ENCODE measurements around the gene DGKB.

The DGKB gene

DNA sequence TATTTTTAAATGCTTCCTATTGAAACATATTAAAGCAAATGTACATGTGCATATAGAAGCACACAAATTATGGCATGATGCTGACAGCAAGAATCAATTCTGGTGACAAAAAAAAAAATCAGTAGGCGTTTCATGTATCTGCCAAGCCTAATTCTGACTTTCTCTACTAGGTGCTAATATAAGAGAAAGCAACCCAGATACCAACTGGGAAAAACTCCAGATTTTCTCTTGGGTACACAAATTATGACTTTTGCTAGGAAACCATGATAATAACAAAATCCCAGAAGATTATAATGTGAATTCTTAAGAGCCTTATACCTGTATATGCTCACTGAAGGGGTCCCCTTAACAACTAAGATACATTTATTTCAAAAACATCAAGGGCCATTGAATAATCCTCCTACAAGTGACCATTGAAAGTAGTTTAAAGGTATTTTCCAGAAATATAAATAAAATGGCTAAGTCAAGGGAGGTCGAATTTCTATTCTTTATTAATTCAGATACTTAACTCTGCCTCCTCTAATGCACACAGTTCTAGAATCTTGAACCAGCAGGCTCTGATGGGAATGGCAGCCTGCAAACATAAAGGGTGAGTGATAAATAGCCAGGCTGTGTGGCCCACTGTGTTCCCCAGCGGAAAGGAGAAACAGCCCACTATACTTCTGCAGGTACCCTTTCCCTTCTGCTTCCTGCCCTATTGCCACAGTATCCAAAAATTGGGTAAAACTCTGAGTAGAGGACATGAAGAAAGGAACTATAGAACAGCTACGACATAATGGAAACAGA, 84.5 kb downstream of the DGKB start:
- in situ Hi-C loops (cut with HindIII; ENCODE audit: low sequenced_read_pairs) = no loop called here
- no peak for DNase-seq (ENCODE audit: low read depth)
- no peak for TF ChIP-seq CTCF (IDR thresholded peaks at IDR 0.05; ENCODE audit: low read depth, low read length, missing control alignments)
- no peak overlapping the region for H3K4me3 ChIP-seq (ENCODE audit: low read depth, low read length)

GRCh38 chr7:14807507-14807906, 95.0 kb downstream of the DGKB start:
- in situ Hi-C loops (cut with HindIII; ENCODE audit: low sequenced_read_pairs) = no loop called here
- no peak for DNase-seq (ENCODE audit: low read depth)
- no peak overlapping the region for H3K4me3 ChIP-seq (ENCODE audit: low read depth, low read length)
- no peak for TF ChIP-seq CTCF (IDR thresholded peaks at IDR 0.05; ENCODE audit: low read depth, low read length, missing control alignments)

DNA sequence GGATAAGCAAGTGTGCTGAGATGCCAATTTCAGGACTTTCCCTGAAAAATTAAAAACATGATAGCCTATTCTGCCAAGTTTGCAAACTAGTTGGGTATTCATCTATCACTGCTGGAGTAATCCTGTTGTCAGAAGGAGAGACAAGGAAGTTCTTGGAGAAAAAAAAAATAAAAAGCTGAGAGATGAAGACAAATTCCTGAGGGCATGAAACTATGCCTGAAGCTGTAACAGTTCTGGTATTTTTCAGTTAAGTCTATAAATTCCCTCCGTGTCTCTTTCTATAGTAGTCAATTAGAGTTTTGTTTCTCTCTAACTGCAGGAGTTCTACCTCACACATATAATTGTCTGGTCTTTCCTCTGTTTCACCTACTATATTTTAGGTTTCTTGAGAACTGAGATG, 95.7 kb downstream of the DGKB start:
- DNase-seq (ENCODE audit: low read depth) = no peak
- H3K4me3 ChIP-seq (ENCODE audit: low read depth, low read length) = no peak overlapping the region
- in situ Hi-C loops (cut with HindIII; ENCODE audit: low sequenced_read_pairs) = no loop called here
- TF ChIP-seq CTCF (IDR thresholded peaks at IDR 0.05; ENCODE audit: low read depth, low read length, missing control alignments) = no peak

DNA sequence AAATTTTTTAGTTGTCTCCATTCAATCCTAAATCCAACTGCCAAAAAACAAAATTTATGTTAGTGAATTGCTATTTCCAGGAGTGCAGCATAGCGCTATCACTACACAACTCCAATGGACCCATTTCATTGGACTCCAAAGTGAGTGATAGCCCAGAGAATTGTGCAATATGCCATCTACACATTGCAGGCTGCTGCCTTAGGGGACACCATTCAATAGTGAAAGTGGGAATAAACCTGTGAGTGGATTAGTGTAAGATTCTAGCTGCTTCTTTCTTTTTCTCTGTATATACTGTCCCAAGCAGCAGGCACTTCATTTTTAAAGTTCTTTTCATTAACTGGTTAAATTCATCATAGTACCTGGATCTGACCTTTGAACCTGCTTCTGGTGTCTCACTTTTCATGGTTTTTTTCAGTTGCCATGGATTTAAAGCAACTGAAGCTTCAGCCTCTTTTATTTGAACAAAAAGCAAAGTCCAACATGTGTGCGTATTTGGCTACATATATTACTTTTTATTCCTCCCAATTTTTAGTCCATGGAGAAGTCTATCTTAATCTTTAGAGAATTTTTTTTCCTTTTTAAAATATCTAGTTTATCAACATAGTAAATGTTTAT, 97.3 kb downstream of the DGKB start:
- no peak overlapping the region for H3K4me3 ChIP-seq (ENCODE audit: low read depth, low read length)
- in situ Hi-C loops (cut with HindIII; ENCODE audit: low sequenced_read_pairs) = no loop called here
- DNase-seq (ENCODE audit: low read depth) = no peak
- no peak for TF ChIP-seq CTCF (IDR thresholded peaks at IDR 0.05; ENCODE audit: low read depth, low read length, missing control alignments)

DNA sequence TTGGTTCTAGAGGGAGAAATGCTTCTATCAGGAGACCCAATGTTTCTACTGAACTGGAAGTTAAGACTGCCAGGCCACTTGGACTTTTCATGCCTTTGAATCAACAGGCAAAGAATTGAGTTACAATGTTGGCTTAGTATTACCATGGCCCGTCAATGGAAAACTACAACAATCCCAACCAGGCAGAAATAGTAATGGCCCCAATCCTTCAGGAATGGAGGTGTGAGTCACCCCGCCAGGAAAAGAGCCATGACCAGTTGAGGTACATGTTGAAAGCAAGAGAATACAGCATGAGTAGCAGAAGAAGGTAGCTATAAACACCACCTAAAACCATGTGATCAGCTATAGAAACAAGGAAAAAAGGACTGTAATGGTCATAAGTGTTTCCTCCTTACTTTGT, 101.9 kb downstream of the DGKB start:
- TF ChIP-seq CTCF (IDR thresholded peaks at IDR 0.05; ENCODE audit: low read depth, low read length, missing control alignments) = no peak
- in situ Hi-C loops (cut with HindIII; ENCODE audit: low sequenced_read_pairs) = no loop called here
- H3K4me3 ChIP-seq (ENCODE audit: low read depth, low read length) = no peak overlapping the region
- DNase-seq (ENCODE audit: low read depth) = no peak

- TF ChIP-seq CTCF (IDR thresholded peaks at IDR 0.05; ENCODE audit: low read depth, low read length, missing control alignments) = no peak
- in situ Hi-C loops (cut with HindIII; ENCODE audit: low sequenced_read_pairs) = no loop called here
- DNase-seq (ENCODE audit: low read depth) = no peak
- no peak overlapping the region for H3K4me3 ChIP-seq (ENCODE audit: low read depth, low read length)
Measured at GRCh38 chr7:14793151-14793550, 109.4 kb downstream of the DGKB start.
